GM12878 (cell line): ENCODE measurements around the gene CTNNA3. TPM values are rescaled to one million over a fixed set of nuclear protein-coding genes. Genes with fewer than 3 reads are reported as not detected.

Experiments used
- ATAC-seq: fragments of 200-7000 bp; cut with Tn5 transposase; 3 replicates; pipeline ENCODE4 v1.9.1; 2020; ENCODE audit warnings: mild to moderate bottlenecking, moderate library complexity
- BruUV-seq: library from RNA; stranded (reverse); fragments of 400-500 nt; replicated peaks from 2 replicates; lab custom pipeline; 2021; lab: Mats Ljungman, UMichigan
- CTCF ChIA-PET: fragments of 300-600 bp; sonication (Branson Sonifier 250); formaldehyde crosslinking; extraction: SDS; loops from one replicate; lab custom pipeline; 2021; ENCODE audit warnings: inconsistent platforms; lab: Yijun Ruan, JAX
- POLR2A ChIA-PET: fragments of 350-600 bp; formaldehyde crosslinking; extraction: SDS; loops from one replicate; lab custom pipeline; 2021; ENCODE audit warnings: inconsistent platforms; lab: Charles Lee
- RAD21 ChIA-PET: fragments of 300-600 bp; sonication (Branson Sonifier 250); formaldehyde crosslinking; loops from one replicate; lab custom pipeline; 2023; ENCODE audit warnings: antibody characterized with exemption; ENCODE audit not compliant: unreplicated experiment; lab: Charles Lee
- SMC1A ChIA-PET: fragments of 300-600 bp; sonication (Branson Sonifier 250); formaldehyde crosslinking; loops from one replicate; lab custom pipeline; 2023; ENCODE audit not compliant: unreplicated experiment, uncharacterized antibody; lab: Charles Lee
- DNase-seq: peaks from one replicate; pipeline ENCODE4 v3.0.0-alpha.2; 2011; ENCODE audit warnings: low read depth, low spot score
- FAIRE-seq: peaks from 3 replicates; lab custom pipeline; 2011; peaks lifted over from hg19 to GRCh38; lab: Jason Lieb, UNC
- H2AFZ ChIP-seq: 2 replicates; pipeline ENCODE4 v1.6.0; 2011; ENCODE audit warnings: low read depth, low read length, control low read depth; ENCODE audit not compliant: control insufficient read depth
- H3K27ac ChIP-seq: 2 replicates; pipeline ENCODE4 v1.5.1; 2011; ENCODE audit warnings: control low read depth; ENCODE audit not compliant: control insufficient read depth, insufficient read depth
- H3K27me3 ChIP-seq, 2 experiments: replicated peaks in 1 of 2; 2 replicates each; pipeline versions ENCODE4 v1.6.0 to v1.6.1; 2011; ENCODE audit warnings: low read length in 1 of 2; ENCODE audit not compliant: control insufficient read depth in 2 of 2, insufficient read depth in 2 of 2
- H3K36me3 ChIP-seq, 2 experiments: 2 replicates each; pipeline ENCODE4 v1.5.1; 2011; ENCODE audit warnings: low read length in 1 of 2; ENCODE audit not compliant: control insufficient read depth in 2 of 2, insufficient read depth in 2 of 2
- H3K4me1 ChIP-seq: 2 replicates; pipeline ENCODE4 v1.6.1; 2011; ENCODE audit warnings: mild to moderate bottlenecking, low read length, moderate library complexity, mixed read lengths; ENCODE audit not compliant: control insufficient read depth, insufficient read depth
- H3K4me2 ChIP-seq: 2 replicates; pipeline ENCODE4 v1.6.0; 2011; ENCODE audit warnings: control low read depth; ENCODE audit not compliant: control insufficient read depth, insufficient read depth
- H3K4me3 ChIP-seq: fragments of 200-600 bp; sonication (generic); 2 replicates; pipeline ENCODE4 v1.5.1; 2016
- H3K79me2 ChIP-seq: 2 replicates; pipeline ENCODE4 v1.6.0; 2011; ENCODE audit warnings: low read length; ENCODE audit not compliant: control insufficient read depth, insufficient read depth
- H3K9ac ChIP-seq: 2 replicates; pipeline ENCODE4 v1.8.0; 2011; ENCODE audit warnings: low read length, control low read depth, mixed read lengths; ENCODE audit not compliant: control insufficient read depth, insufficient read depth
- H3K9me3 ChIP-seq: replicated peaks from 3 replicates; pipeline ENCODE4 v1.5.1; 2011; ENCODE audit warnings: mild to moderate bottlenecking, low read length; ENCODE audit not compliant: control insufficient read depth, insufficient read depth
- H4K20me1 ChIP-seq: 2 replicates; pipeline ENCODE4 v1.6.0; 2011; ENCODE audit not compliant: control insufficient read depth, insufficient read depth
- RBBP5 ChIP-seq: fragments of 200-600 bp; sonication (generic); conservative IDR thresholded peaks from 2 replicates; pipeline ENCODE4 v1.6.1; 2016
- RFX5 ChIP-seq: IDR thresholded peaks from 2 replicates; pipeline ENCODE4 v1.6.1; 2011; ENCODE audit warnings: low read depth, low read length, improper control_type of control experiment
- WGBS: methylation state at CpG from one replicate; pipeline ENCODE4 v1.1.6; 2016; ENCODE audit warnings: low lambda C conversion rate; ENCODE audit not compliant: insufficient replicate concordance, insufficient coverage; ENCODE audit errors: missing lambda C conversion rate; 5-methylcytosine and 5-hydroxymethylcytosine counted together
- in situ Hi-C: fragments of 300-500 bp; cut with MboI; formaldehyde crosslinking; loops from 9 replicates; pipeline ENCODE4 v1.14.3; 2018; ENCODE audit warnings: mixed read lengths
- intact Hi-C: fragments of 100-400 bp; cut with micrococcal nuclease; formaldehyde crosslinking; loops from one replicate; pipeline ENCODE4 v1.14.2; 2022; ENCODE audit not compliant: unreplicated experiment
- polyA plus RNA-seq, 11 experiments: library from polyadenylated mRNA; depleted of rRNA in 4 of 11; unstranded in 6 of 11; stranded (reverse) in 5 of 11; fragments of >200 nt; fragmentation: Nextera tagmentation in 4 of 11; fragmentation: Illumina TruSeq in 1 of 11; extraction: Ambion mirVana in 4 of 11; extraction: Trizol in 1 of 11; gene quantifications; 1 replicate in 1 of 11; 2 replicates in 10 of 11; pipeline versions ENCODE4 v1.2.1 to v1.2.3, GENCODE V29; 2011 to 2016; ENCODE audit warnings: inconsistent platforms in 2 of 11, missing spikeins in 2 of 11, low read depth in 1 of 11
- total RNA-seq, 4 experiments: library from RNA; depleted of rRNA in 3 of 4; stranded (reverse); fragments of >200 nt in 3 of 4; fragmentation: Illumina TruSeq in 1 of 4; extraction: Trizol in 1 of 4; gene quantifications; 2 replicates each; pipeline versions ENCODE4 v1.2.1 to v1.2.3, GENCODE V29; 2013 to 2021
- TF ChIP-seq, protein P1 (sequence below): IDR thresholded peaks from 2 replicates; pipeline ENCODE4 v1.6.1; 2012; ENCODE audit warnings: improper control_type of control experiment, low read depth, low read length; ENCODE audit not compliant: insufficient replicate concordance

The CTNNA3 gene
- total and polyA plus RNA-seq, 10 of the 15 experiments (the other 5 are each of a cell fraction or from before 2014, with no cell fraction given) = under 0.01 to 4.5 (median 0.22) TPM; not detected in 2

DNA sequence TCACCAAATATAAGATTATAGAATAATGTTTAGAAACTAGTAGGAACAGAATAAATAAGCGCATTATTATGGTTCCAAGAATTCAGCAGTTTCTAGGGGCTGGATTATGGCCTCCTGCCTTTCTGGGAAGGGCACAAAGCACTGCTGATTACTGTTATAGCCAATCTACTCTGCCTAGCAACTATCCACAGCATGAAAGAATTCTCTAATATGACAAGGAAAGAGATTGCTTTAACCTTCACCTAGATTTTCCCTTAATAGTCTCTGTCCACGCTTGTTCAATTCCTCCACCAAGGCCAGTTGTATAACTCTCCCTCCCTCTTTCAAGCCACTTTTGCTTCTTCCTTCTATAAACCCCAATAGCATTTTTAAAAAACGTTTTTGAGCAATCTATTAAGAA lies 1803.7 kb downstream of the CTNNA3 start:
- H3K4me1 ChIP-seq = peaks cover 6% of the 10 kb centered on the region
- no peaks in the 10 kb centered on the region for H4K20me1 ChIP-seq
- ChIA-PET SMC1A (interaction anchor here (1.0 to 1.2 kb wide), 2 partner anchors 32 to 76 kb away, joined by 3 read pairs; no protein-coding TSS in a partner anchor), CTCF (interaction anchor here (0.9 kb wide), 1 partner anchor 18 kb away, joined by 3 read pairs; no protein-coding TSS in a partner anchor)
- H3K9ac ChIP-seq = no peak overlapping the region
- no peaks in the 10 kb centered on the region; the same call in 2 of the 3 replicates for H3K9me3 ChIP-seq
- H2AFZ ChIP-seq = no peak overlapping the region; the same call in 1 of the 2 replicates
- no peak for TF ChIP-seq RBBP5
- 0 out of 2 replicates have a peak, but pooled peaks have one; percentile 26 for TF ChIP-seq RFX5
- TF ChIP-seq, all 136 proteins: peak for 1
- Histone ChIP-seq H3K4me2 (peak overlapping the region; percentile 5; the same call in 1 of the 2 replicates), H3K36me3 (no peaks in the 10 kb centered on the region), H3K27ac (peak overlapping the region; percentile 50), H3K4me3 (no peak overlapping the region; the same call in 1 of the 2 replicates), H3K79me2 (peaks cover 10% of the 10 kb centered on the region), H3K27me3 (no peaks in the 10 kb centered on the region)
- POLR2A ChIA-PET = no interaction called here
- WGBS = 45% methylated on average over 3 of the region's 3 CpGs
- ATAC-seq = peak; percentile 7
- in situ Hi-C loops = no loop called here
- no peak for FAIRE-seq
- BruUV-seq = no TSS peak
- intact Hi-C loops = loop anchor here (5.0 to 10.0 kb wide), 3 partner anchors 95 to 387 kb away; no protein-coding TSS in a partner anchor
- RAD21 ChIA-PET = interaction anchor here (1.2 to 1.6 kb wide), 2 partner anchors 15 to 58 kb away, joined by 4 read pairs; no protein-coding TSS in a partner anchor
- DNase-seq = no peak

DNA sequence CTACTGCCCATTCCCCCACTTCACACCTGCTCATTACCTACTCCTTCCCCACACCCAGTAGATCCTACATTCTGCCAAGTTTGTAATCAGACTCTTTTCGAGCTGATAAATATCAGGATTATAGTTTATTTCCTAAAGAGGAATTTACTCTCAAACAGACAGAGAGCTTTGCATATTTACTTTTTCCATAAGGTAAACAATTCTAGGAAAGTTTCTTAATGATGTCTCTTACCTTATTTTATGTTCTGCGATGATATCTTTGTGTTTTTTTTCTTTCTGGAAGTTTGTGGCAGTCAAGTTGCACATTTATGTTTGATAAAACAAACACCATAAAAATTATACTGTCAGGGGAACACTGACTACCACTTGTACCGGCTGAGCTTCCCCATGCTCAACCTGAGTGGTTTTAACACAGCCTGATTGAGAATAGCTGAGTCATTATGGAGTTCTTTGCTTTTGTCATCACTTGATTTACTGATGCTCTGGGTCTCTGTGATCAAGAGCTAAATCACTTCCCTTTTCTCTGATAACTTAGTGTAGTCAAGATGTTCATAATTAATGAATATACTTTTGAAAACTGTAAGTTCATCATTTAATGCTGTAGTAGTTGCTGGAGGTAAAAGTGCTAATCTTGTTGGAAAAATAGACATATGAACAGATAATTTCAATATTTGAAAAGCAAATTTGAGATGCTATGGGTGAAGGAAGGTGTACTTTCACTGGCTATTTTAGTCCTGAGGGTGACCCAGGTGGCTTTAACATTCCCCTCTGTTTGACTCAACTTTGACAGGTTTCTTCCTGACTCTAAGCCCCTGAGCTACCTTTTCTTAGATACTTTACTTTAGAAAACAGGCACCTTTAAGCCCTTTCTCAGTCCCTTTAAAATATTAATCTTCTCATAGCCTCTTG lies 1804.7 kb downstream of the CTNNA3 start:
- ChIA-PET RAD21 (interaction anchor here (0.6 to 1.6 kb wide), 7 partner anchors 9 to 394 kb away, joined by 3 to 5 read pairs (median 4); no protein-coding TSS in a partner anchor), CTCF (interaction anchor here (0.9 kb wide), 2 partner anchors 17 to 44 kb away, joined by 3 read pairs; no protein-coding TSS in a partner anchor), SMC1A (interaction anchor here (0.6 to 1.4 kb wide), 12 partner anchors 9 to 1141 kb away, joined by 3 to 7 read pairs (median 4); no protein-coding TSS in a partner anchor), POLR2A (interaction anchor here (0.7 kb wide), 2 partner anchors 9 to 96 kb away, joined by 3 to 5 read pairs; no protein-coding TSS in a partner anchor)
- Histone ChIP-seq H3K27me3 (no peaks in the 10 kb centered on the region), H3K4me1 (peaks cover 6% of the 10 kb centered on the region), H3K9me3 (no peaks in the 10 kb centered on the region; the same call in 2 of the 3 replicates), H3K4me2 (peak overlapping the region; percentile 5; the same call in 1 of the 2 replicates), H3K9ac (peak overlapping the region; percentile 49; the same call in 1 of the 2 replicates), H2AFZ (peak overlapping the region; percentile 48; the same call in 1 of the 2 replicates), H4K20me1 (no peaks in the 10 kb centered on the region), H3K27ac (peak overlapping the region; percentile 50), H3K36me3 (no peaks in the 10 kb centered on the region), H3K4me3 (peak overlapping the region; percentile 49; the same call in 1 of the 2 replicates), H3K79me2 (peaks cover 10% of the 10 kb centered on the region)
- intact Hi-C loops = loop anchor here (5.0 to 10.0 kb wide), 3 partner anchors 94 to 387 kb away; no protein-coding TSS in a partner anchor
- ATAC-seq = peak; percentile 91
- WGBS = 0% methylated on average over 3 of the region's 3 CpGs
- DNase-seq = peak; percentile 50
- peak; percentile 31 for FAIRE-seq
- no TSS peak for BruUV-seq
- in situ Hi-C loops = no loop called here
- TF ChIP-seq, protein P1, sequence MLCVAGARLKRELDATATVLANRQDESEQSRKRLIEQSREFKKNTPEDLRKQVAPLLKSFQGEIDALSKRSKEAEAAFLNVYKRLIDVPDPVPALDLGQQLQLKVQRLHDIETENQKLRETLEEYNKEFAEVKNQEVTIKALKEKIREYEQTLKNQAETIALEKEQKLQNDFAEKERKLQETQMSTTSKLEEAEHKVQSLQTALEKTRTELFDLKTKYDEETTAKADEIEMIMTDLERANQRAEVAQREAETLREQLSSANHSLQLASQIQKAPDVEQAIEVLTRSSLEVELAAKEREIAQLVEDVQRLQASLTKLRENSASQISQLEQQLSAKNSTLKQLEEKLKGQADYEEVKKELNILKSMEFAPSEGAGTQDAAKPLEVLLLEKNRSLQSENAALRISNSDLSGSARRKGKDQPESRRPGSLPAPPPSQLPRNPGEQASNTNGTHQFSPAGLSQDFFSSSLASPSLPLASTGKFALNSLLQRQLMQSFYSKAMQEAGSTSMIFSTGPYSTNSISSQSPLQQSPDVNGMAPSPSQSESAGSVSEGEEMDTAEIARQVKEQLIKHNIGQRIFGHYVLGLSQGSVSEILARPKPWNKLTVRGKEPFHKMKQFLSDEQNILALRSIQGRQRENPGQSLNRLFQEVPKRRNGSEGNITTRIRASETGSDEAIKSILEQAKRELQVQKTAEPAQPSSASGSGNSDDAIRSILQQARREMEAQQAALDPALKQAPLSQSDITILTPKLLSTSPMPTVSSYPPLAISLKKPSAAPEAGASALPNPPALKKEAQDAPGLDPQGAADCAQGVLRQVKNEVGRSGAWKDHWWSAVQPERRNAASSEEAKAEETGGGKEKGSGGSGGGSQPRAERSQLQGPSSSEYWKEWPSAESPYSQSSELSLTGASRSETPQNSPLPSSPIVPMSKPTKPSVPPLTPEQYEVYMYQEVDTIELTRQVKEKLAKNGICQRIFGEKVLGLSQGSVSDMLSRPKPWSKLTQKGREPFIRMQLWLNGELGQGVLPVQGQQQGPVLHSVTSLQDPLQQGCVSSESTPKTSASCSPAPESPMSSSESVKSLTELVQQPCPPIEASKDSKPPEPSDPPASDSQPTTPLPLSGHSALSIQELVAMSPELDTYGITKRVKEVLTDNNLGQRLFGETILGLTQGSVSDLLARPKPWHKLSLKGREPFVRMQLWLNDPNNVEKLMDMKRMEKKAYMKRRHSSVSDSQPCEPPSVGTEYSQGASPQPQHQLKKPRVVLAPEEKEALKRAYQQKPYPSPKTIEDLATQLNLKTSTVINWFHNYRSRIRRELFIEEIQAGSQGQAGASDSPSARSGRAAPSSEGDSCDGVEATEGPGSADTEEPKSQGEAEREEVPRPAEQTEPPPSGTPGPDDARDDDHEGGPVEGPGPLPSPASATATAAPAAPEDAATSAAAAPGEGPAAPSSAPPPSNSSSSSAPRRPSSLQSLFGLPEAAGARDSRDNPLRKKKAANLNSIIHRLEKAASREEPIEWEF = no peak
